H1 (cell line): Measurements from ENCODE around the gene CENPP. TPM values are rescaled to one million over a fixed set of nuclear protein-coding genes. Genes with fewer than 3 reads are reported as not detected.

Experiments used
- CTCF ChIA-PET: fragments of 300-600 bp; sonication (Branson Sonifier 250); formaldehyde crosslinking; loops from one replicate; lab custom pipeline; 2021; ENCODE audit not compliant: partially characterized antibody; lab: Charles Lee
- POLR2A ChIA-PET: fragments of 300-600 bp; sonication (Branson Sonifier 250); formaldehyde crosslinking; loops from one replicate; lab custom pipeline; 2021; ENCODE audit warnings: inconsistent platforms; ENCODE audit not compliant: partially characterized antibody; lab: Charles Lee
- DNase-seq, 2 experiments: peaks; one replicate each; pipeline versions ENCODE4 v3.0.0 to v3.0.0-alpha.2; 2010 to 2022; ENCODE audit warnings: low spot score in 2 of 2, low read depth in 1 of 2, mixed read lengths in 1 of 2
- FAIRE-seq: peaks from 2 replicates; lab custom pipeline; 2011; peaks lifted over from hg19 to GRCh38; lab: Jason Lieb, UNC
- H2AFZ ChIP-seq: 2 replicates; pipeline ENCODE4 v1.8.1; 2012; ENCODE audit warnings: low read length, inconsistent platforms
- H2AK5ac ChIP-seq: 2 replicates; pipeline ENCODE4 v1.6.1; 2013; ENCODE audit warnings: low read depth, low read length
- H2BK120ac ChIP-seq: replicated peaks from 2 replicates; pipeline ENCODE3; 2013; ENCODE audit warnings: low read depth, low read length, inconsistent platforms
- H2BK12ac ChIP-seq: 2 replicates; pipeline ENCODE4 v1.6.1; 2013; ENCODE audit warnings: low read depth, low read length
- H2BK15ac ChIP-seq: 2 replicates; pipeline ENCODE4 v1.6.1; 2013; ENCODE audit warnings: low read length
- H2BK20ac ChIP-seq: 2 replicates; pipeline ENCODE4 v1.6.1; 2013; ENCODE audit warnings: low read length
- H2BK5ac ChIP-seq: 2 replicates; pipeline ENCODE4 v1.6.1; 2013; ENCODE audit warnings: low read depth, low read length
- H3K14ac ChIP-seq: 2 replicates; pipeline ENCODE4 v1.6.1; 2013; ENCODE audit warnings: inconsistent platforms; ENCODE audit not compliant: insufficient read length
- H3K18ac ChIP-seq: 2 replicates; pipeline ENCODE4 v1.6.1; 2013; ENCODE audit warnings: low read length; ENCODE audit errors: extremely low read depth
- H3K23ac ChIP-seq: 2 replicates; pipeline ENCODE4 v1.6.1; 2013; ENCODE audit warnings: inconsistent platforms; ENCODE audit not compliant: insufficient read length
- H3K23me2 ChIP-seq: 2 replicates; pipeline ENCODE4 v1.6.1; 2013; ENCODE audit warnings: low read depth, low read length
- H3K27ac ChIP-seq: 2 replicates; pipeline ENCODE4 v1.6.1; 2011; ENCODE audit warnings: low read depth, low read length, inconsistent platforms
- H3K27me3 ChIP-seq, 4 experiments: replicated peaks in 1 of 4; 1 replicate in 1 of 4; 2 replicates in 3 of 4; pipeline versions ENCODE4 v1.6.1 to v1.8.1; 2011 to 2013; ENCODE audit warnings: low read length in 3 of 4, mild to moderate bottlenecking in 3 of 4, inconsistent platforms in 2 of 4, mixed read lengths in 2 of 4, moderate library complexity in 1 of 4; ENCODE audit not compliant: control insufficient read depth in 3 of 4, insufficient read depth in 3 of 4; ENCODE audit errors: extremely low read depth in 1 of 4
- H3K36me3 ChIP-seq, 4 experiments: 2 replicates each; pipeline versions ENCODE4 v1.6.1 to v1.8.1; 2011 to 2013; ENCODE audit warnings: mild to moderate bottlenecking in 4 of 4, low read length in 3 of 4, moderate library complexity in 2 of 4, control low read depth in 1 of 4, inconsistent platforms in 1 of 4; ENCODE audit not compliant: insufficient read depth in 4 of 4, control insufficient read depth in 2 of 4
- H3K4ac ChIP-seq: replicated peaks from 2 replicates; pipeline ENCODE3; 2013; ENCODE audit warnings: low read length, low read depth, mixed read lengths, inconsistent platforms; ENCODE audit not compliant: insufficient read length
- H3K4me1 ChIP-seq, 4 experiments: replicated peaks in 1 of 4; 1 replicate in 1 of 4; 2 replicates in 3 of 4; pipeline versions ENCODE4 v1.6.1 to v1.8.1; 2011 to 2013; ENCODE audit warnings: low read length in 3 of 4, inconsistent platforms in 2 of 4, mixed read lengths in 1 of 4; ENCODE audit not compliant: insufficient read depth in 4 of 4, control insufficient read depth in 3 of 4
- H3K4me2 ChIP-seq, 2 experiments: 2 replicates each; pipeline versions ENCODE4 v1.6.1 to v1.8.1; 2011 to 2013; ENCODE audit warnings: low read depth in 2 of 2, low read length in 2 of 2, control low read depth in 1 of 2, inconsistent platforms in 1 of 2, mild to moderate bottlenecking in 1 of 2; ENCODE audit not compliant: insufficient read depth in 1 of 2
- H3K4me3 ChIP-seq, 4 experiments: fragments of 200-600, 300-600 bp in 1 of 4; sonication (generic), shearing (Covaris generic), sonication (Bioruptor Twin) in 1 of 4; 2 replicates each; pipeline versions ENCODE4 v1.5.1 to v1.8.1; 2011 to 2016; ENCODE audit warnings: low read length in 4 of 4, low read depth in 3 of 4, control low read depth in 2 of 4, inconsistent platforms in 2 of 4, mild to moderate bottlenecking in 2 of 4, mixed read lengths in 1 of 4, moderate library complexity in 1 of 4; ENCODE audit not compliant: insufficient read depth in 2 of 4; ENCODE audit errors: extremely low read depth in 1 of 4
- H3K56ac ChIP-seq: replicated peaks from 2 replicates; pipeline ENCODE3; 2013; ENCODE audit warnings: low read depth, mild to moderate bottlenecking, mixed read lengths, low read length, inconsistent platforms; ENCODE audit not compliant: insufficient read length
- H3K79me1 ChIP-seq: 2 replicates; pipeline ENCODE4 v1.6.1; 2013; ENCODE audit warnings: low read depth, low read length, control low read depth
- H3K79me2 ChIP-seq, 2 experiments: 2 replicates each; pipeline versions ENCODE4 v1.6.1 to v1.8.1; 2012 to 2013; ENCODE audit warnings: low read length in 2 of 2, mild to moderate bottlenecking in 2 of 2, inconsistent platforms in 1 of 2; ENCODE audit not compliant: insufficient read depth in 2 of 2, control insufficient read depth in 1 of 2
- H3K9ac ChIP-seq, 4 experiments: replicated peaks in 1 of 4; 1 replicate in 1 of 4; 2 replicates in 3 of 4; pipeline versions ENCODE4 v1.6.1 to v1.8.1; 2011 to 2013; ENCODE audit warnings: low read depth in 3 of 4, low read length in 3 of 4, control low read depth in 2 of 4, mild to moderate bottlenecking in 2 of 4, moderate library complexity in 2 of 4, inconsistent platforms in 1 of 4; ENCODE audit errors: extremely low read depth in 1 of 4
- H3K9me3 ChIP-seq, 2 experiments: 2 replicates each; pipeline versions ENCODE4 v1.6.1 to v1.8.1; 2012 to 2013; ENCODE audit warnings: mild to moderate bottlenecking in 2 of 2, moderate library complexity in 2 of 2, control low read depth in 1 of 2, inconsistent platforms in 1 of 2, low read depth in 1 of 2, low read length in 1 of 2, mixed read lengths in 1 of 2; ENCODE audit not compliant: insufficient read depth in 2 of 2
- H4K20me1 ChIP-seq, 2 experiments: replicated peaks in 1 of 2; 2 replicates each; pipeline versions ENCODE3 to v1.8.1; 2011 to 2013; ENCODE audit warnings: inconsistent platforms in 2 of 2, low read length in 2 of 2, mild to moderate bottlenecking in 1 of 2; ENCODE audit not compliant: insufficient read depth in 2 of 2, control insufficient read depth in 1 of 2
- H4K5ac ChIP-seq: 2 replicates; pipeline ENCODE4 v1.6.1; 2013; ENCODE audit warnings: low read length, low read depth, mixed read lengths, inconsistent platforms; ENCODE audit not compliant: insufficient read length
- H4K8ac ChIP-seq: 2 replicates; pipeline ENCODE4 v1.8.0; 2013; ENCODE audit warnings: mild to moderate bottlenecking, moderate library complexity, low read length, inconsistent platforms; ENCODE audit not compliant: insufficient read depth; ENCODE audit errors: extremely low read depth
- H4K91ac ChIP-seq: replicated peaks from 2 replicates; pipeline ENCODE3; 2013; ENCODE audit warnings: low read length, mixed read lengths, inconsistent platforms; ENCODE audit not compliant: insufficient read length
- EGR1 ChIP-seq: IDR thresholded peaks from 2 replicates; pipeline ENCODE4 v1.6.1; 2011; ENCODE audit warnings: low read depth, low read length, borderline replicate concordance
- SP2 ChIP-seq: IDR thresholded peaks from 2 replicates; pipeline ENCODE4 v1.6.1; 2012; ENCODE audit warnings: mild to moderate bottlenecking, low read length, inconsistent platforms
- WGBS, 2 experiments: shearing (Covaris generic) in 1 of 2; methylation state at CpG; one replicate each; pipeline versions ENCODE4 v1.1.6 to v1.1.7; 2013 to 2015; ENCODE audit warnings: low lambda C conversion rate in 2 of 2, mixed read lengths in 2 of 2, inconsistent platforms in 1 of 2, low coverage in 1 of 2, missing lambda C conversion rate in 1 of 2; ENCODE audit not compliant: insufficient replicate concordance in 2 of 2, insufficient coverage in 1 of 2, insufficient read length in 1 of 2; ENCODE audit errors: extremely low coverage in 1 of 2, missing lambda C conversion rate in 1 of 2; 5-methylcytosine and 5-hydroxymethylcytosine counted together
- polyA plus RNA-seq, 7 experiments: library from polyadenylated mRNA; depleted of rRNA in 3 of 7; stranded (reverse) in 5 of 7; unstranded in 2 of 7; fragments of >200 nt in 5 of 7; fragments of 200-250 nt in 2 of 7; gene quantifications; 1 replicate in 5 of 7; 2 replicates in 1 of 7; 4 replicates in 1 of 7; pipeline versions ENCODE4 v1.2.1 to v1.2.3, GENCODE V29; 2011 to 2013; ENCODE audit warnings: missing spikeins in 2 of 7, mixed read lengths in 2 of 7
- total RNA-seq: library from RNA; stranded (reverse); fragmentation: NEBNext Ultra II Directional; extraction: Animal tissue kit (Norgen Biotek cat#: 25700); gene quantifications from 2 replicates; pipeline ENCODE4 v1.2.1, GENCODE V29; 2021
- TF ChIP-seq, protein P1 (sequence below), 3 experiments: IDR thresholded peaks; 1 replicate in 2 of 3; 2 replicates in 1 of 3; pipeline versions ENCODE4 v1.5.1 to v1.6.1; 2011; ENCODE audit warnings: low read length in 3 of 3, mild to moderate bottlenecking in 3 of 3, inconsistent platforms in 2 of 3, low read depth in 1 of 3, moderate library complexity in 1 of 3; ENCODE audit not compliant: insufficient read depth in 1 of 3; ENCODE audit errors: control extremely low read depth in 1 of 3

CENPP gene
- total and polyA plus RNA-seq, 2 of the 8 experiments (the other 6 are each of a cell fraction or from before 2014, with no cell fraction given), result 2.7 to 10.8 TPM

- H4K5ac ChIP-seq, result no peak overlapping the region
- 92% methylated on average over 3 of the region's 3 CpGs; no CpG with 5 or more reads in 1 of the 2 experiments for WGBS, 2 experiments
- no peaks in the 10 kb centered on the region for H3K79me2 ChIP-seq
- ChIA-PET POLR2A (no interaction called here), CTCF (interaction anchor here (0.9 to 2.5 kb wide), 3 partner anchors 12 to 205 kb away, joined by 3 to 8 read pairs (median 3); no protein-coding TSS in a partner anchor)
- H2BK15ac ChIP-seq, result no peak overlapping the region
- no peak overlapping the region for H3K18ac ChIP-seq
- peaks cover 2 to 32% (median 17%) of the 10 kb centered on the region in 4 experiments; a peak in 7 of 8 replicates for H3K36me3 ChIP-seq
- H2BK5ac ChIP-seq, result no peak overlapping the region
- H2AFZ ChIP-seq, result no peak overlapping the region
- no peaks in the 10 kb centered on the region for H3K4me1 ChIP-seq
- DNase-seq (no peak), FAIRE-seq (no peak)
- H3K56ac ChIP-seq, result no peak overlapping the region
- H3K27ac ChIP-seq, result no peak overlapping the region
- H2BK120ac ChIP-seq, result no peak overlapping the region
- H3K79me1 ChIP-seq, result peaks cover 4% of the 10 kb centered on the region; the same call in 1 of the 2 replicates
- no peaks in the 10 kb centered on the region for H3K23me2 ChIP-seq
- no peak overlapping the region for H3K4me3 ChIP-seq
- TF ChIP-seq, protein P1, sequence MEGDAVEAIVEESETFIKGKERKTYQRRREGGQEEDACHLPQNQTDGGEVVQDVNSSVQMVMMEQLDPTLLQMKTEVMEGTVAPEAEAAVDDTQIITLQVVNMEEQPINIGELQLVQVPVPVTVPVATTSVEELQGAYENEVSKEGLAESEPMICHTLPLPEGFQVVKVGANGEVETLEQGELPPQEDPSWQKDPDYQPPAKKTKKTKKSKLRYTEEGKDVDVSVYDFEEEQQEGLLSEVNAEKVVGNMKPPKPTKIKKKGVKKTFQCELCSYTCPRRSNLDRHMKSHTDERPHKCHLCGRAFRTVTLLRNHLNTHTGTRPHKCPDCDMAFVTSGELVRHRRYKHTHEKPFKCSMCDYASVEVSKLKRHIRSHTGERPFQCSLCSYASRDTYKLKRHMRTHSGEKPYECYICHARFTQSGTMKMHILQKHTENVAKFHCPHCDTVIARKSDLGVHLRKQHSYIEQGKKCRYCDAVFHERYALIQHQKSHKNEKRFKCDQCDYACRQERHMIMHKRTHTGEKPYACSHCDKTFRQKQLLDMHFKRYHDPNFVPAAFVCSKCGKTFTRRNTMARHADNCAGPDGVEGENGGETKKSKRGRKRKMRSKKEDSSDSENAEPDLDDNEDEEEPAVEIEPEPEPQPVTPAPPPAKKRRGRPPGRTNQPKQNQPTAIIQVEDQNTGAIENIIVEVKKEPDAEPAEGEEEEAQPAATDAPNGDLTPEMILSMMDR (IDR thresholded peaks at IDR 0.05; ENCODE audit: control extremely low read depth in 1 of 3, insufficient read depth in 1 of 3, low read depth in 1 of 3, low read length in 3 of 3), result peak; percentile 10 to 35 (median 25); a peak in 3 of 4 replicates
- no peak for TF ChIP-seq SP2
- TF ChIP-seq EGR1, result no peak
- H2BK12ac ChIP-seq, result no peak overlapping the region
- H3K23ac ChIP-seq, result no peak overlapping the region
- no peaks in the 10 kb centered on the region for H3K9me3 ChIP-seq
- H4K20me1 ChIP-seq, result peaks cover 0 to 1% of the 10 kb centered on the region in 2 experiments
- no peak overlapping the region for H2BK20ac ChIP-seq
- no peak overlapping the region for H2AK5ac ChIP-seq
- H3K27me3 ChIP-seq, result no peaks in the 10 kb centered on the region
- no peak overlapping the region for H3K9ac ChIP-seq
- no peak overlapping the region for H3K4me2 ChIP-seq
- H3K14ac ChIP-seq, result no peak overlapping the region
- H4K8ac ChIP-seq, result no peak overlapping the region
- no peak overlapping the region for H3K4ac ChIP-seq
- H4K91ac ChIP-seq, result no peak overlapping the region
These were observed 310.9 kb downstream of the CENPP start for GRCh38 chr9:92636627-92637026.
